GM12891 (cell line): ENCODE measurements around the gene TMCO4.

ENCODE experiments used
- DNase-seq: peaks from one replicate; pipeline ENCODE4 v3.0.0; 2011; ENCODE audit warnings: low spot score; ENCODE audit not compliant: insufficient read length
- FAIRE-seq: peaks from 2 replicates; lab custom pipeline; 2011; peaks lifted over from hg19 to GRCh38; lab: Jason Lieb, UNC
- PAX5 ChIP-seq: IDR thresholded peaks from 2 replicates; pipeline ENCODE4 v1.6.1; 2011; ENCODE audit warnings: low read length, moderate library complexity, mild to moderate bottlenecking; ENCODE audit not compliant: insufficient read depth, severe bottlenecking
- POLR2A ChIP-seq: IDR thresholded peaks from 2 replicates; pipeline ENCODE4 v1.6.1; 2011; ENCODE audit warnings: low read depth, low read length, control low read depth
- POLR2AphosphoS5 ChIP-seq: IDR thresholded peaks from 2 replicates; pipeline ENCODE4 v1.6.1; 2011; ENCODE audit warnings: low read depth, low read length, control low read depth
- POU2F2 ChIP-seq: IDR thresholded peaks from 2 replicates; pipeline ENCODE4 v1.6.1; 2011; ENCODE audit warnings: low read depth, mild to moderate bottlenecking, control low read depth, low read length, moderate library complexity
- SPI1 ChIP-seq: IDR thresholded peaks from 2 replicates; pipeline ENCODE4 v1.6.1; 2011; ENCODE audit warnings: low read depth, low read length, control low read depth
- TAF1 ChIP-seq: IDR thresholded peaks from 2 replicates; pipeline ENCODE4 v1.6.1; 2011; ENCODE audit warnings: low read depth, low read length, control low read depth

Gene TMCO4

DNA sequence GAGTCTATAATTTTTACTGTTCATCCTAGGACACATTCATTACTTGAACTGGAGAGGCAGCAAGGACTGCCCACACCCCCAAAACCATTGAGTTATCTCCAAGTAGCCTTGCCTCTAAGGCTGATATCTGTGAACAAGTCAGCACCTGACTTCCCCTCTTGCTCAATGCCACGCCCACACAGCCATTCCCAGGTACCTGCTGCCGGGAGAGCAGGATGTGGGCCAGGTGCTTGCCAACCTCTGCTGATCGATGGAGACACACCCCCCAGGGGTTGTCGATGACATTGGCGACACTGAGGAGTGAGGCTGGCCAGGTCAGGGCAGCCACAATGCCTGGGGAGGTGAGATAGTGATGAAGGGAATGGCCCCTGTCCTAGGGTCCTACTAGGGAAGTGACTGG lies 60.1 kb downstream of the TMCO4 start:
- no peak for FAIRE-seq
- DNase-seq, result no peak
- TF ChIP-seq POLR2AphosphoS5, result no peak
- no peak for TF ChIP-seq PAX5
- TF ChIP-seq SPI1, result no peak
- no peak for TF ChIP-seq POU2F2
- TF ChIP-seq TAF1, result no peak
- no peak for TF ChIP-seq POLR2A

DNA sequence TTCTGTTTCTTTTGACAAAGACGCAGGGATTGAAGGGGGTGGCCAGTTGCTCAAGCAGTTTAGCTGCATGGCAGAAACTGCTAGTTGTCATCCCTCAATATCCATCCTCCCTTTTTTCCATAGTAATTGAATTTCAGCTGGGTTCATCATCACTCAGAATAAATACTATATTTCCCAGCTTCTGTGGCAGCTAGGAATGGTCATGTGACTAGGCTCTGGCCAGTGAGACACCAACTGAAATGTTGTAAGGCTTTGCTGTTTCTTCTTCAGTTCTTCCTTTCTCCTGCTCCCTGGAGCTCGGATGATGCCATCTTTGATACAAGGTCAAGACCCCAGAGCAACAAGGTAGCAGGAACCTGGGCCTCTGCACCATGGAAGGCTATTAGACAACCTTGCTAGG lies 61.0 kb downstream of the TMCO4 start:
- TF ChIP-seq POLR2AphosphoS5 (no peak), POU2F2 (no peak), PAX5 (no peak), SPI1 (no peak), TAF1 (no peak), POLR2A (no peak)
- DNase-seq, result no peak
- no peak for FAIRE-seq

GRCh38 chr1:19738076-19738475 lies 61.6 kb downstream of the TMCO4 start:
- DNase-seq, result no peak
- no peak for TF ChIP-seq POU2F2
- TF ChIP-seq POLR2A, result no peak
- TF ChIP-seq POLR2AphosphoS5, result no peak
- no peak for TF ChIP-seq SPI1
- no peak for FAIRE-seq

DNA sequence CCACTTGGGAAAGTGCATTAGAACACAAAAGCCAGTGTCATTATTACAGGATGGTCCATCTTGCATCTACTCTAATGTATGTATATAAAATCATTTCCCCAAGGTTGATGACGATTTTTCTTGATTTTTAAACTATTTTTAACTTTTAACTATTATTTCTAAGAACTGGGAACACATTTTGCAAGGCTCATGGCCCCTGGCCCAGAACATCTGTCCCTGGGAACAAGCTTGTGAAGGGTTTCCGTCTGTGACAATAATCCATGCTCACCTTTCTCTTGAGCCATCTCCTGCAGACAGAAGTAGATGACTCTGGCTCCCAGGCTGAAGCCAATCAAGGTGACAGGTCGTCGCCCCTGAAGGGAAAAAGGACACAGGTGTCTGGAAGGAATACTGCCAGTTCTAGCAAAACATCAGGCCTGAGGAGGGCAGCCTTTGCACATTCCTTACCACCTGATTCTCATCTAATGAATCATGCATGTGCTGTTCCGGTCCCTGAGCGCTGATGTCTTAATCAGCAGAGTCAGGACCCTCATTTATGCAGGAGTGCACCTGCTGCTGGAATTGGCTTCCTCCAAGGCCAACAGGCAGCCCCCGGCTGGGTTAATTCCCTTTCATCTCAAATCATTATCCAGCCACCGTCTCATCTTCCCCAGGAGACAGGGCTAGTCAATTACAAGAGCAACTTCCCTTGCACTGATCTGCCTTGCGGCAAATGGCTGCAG lies 62.5 kb downstream of the TMCO4 start:
- FAIRE-seq (no peak), DNase-seq (no peak)
- TF ChIP-seq PAX5 (no peak), SPI1 (no peak), POLR2A (no peak), TAF1 (no peak)

- FAIRE-seq, result no peak
- DNase-seq, result no peak
- TF ChIP-seq SPI1 (no peak), TAF1 (no peak), PAX5 (no peak), POLR2AphosphoS5 (no peak), POLR2A (no peak), POU2F2 (no peak)
Observed at GRCh38 chr1:19735440-19736127, 64.1 kb downstream of the TMCO4 start.

DNA sequence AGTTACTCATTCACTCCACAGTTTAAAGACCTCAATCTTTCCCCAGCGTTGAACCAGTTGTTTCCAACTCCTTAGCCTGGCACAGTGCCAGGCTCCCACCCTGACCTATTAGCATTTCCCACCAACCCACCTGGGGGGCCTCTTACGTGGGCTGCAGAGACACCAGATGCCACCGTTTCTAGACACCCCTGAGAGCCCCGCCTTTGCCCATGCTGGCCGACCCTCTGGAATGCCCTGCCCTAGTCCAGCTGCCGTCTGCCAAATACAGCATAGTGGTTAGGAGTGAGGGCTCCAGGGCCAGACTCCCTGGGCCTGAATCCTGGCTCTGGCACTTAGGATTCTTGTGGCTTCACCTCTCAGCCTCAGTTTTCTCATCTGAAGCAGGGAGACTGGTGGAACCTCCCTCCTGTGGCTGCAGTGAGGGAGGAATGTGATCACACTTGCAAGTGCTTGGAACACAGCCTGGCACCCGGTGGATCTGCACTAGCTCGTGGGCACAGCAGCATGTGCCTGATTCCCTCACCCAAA lies 65.2 kb downstream of the TMCO4 start:
- TF ChIP-seq POU2F2, result no peak
- no peak for TF ChIP-seq PAX5
- FAIRE-seq (no peak), DNase-seq (no peak)

DNA sequence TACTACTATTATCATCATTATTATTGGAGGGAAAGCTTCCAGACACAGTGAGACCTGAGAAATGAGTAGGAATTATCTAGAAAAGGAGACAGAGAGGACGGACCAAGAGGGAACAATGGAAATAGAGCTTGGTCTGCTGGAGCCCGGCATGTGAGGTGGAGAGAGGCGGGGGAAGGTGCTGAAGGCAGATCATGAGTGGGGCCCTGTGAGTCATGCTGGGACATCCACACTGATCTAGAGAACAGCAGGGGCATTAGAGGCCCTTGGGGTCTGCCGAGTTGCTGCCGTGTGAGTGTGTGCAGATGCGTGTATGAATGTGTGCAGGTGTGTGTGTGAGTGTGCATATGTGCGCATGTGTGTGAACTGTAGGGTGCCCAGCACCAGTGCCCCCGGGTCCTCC lies 65.7 kb downstream of the TMCO4 start:
- DNase-seq, result no peak
- no peak for FAIRE-seq
- TF ChIP-seq POU2F2, result no peak
- TF ChIP-seq SPI1, result no peak
- no peak for TF ChIP-seq POLR2A
- TF ChIP-seq PAX5, result no peak
- no peak for TF ChIP-seq POLR2AphosphoS5
- TF ChIP-seq TAF1, result no peak

DNA sequence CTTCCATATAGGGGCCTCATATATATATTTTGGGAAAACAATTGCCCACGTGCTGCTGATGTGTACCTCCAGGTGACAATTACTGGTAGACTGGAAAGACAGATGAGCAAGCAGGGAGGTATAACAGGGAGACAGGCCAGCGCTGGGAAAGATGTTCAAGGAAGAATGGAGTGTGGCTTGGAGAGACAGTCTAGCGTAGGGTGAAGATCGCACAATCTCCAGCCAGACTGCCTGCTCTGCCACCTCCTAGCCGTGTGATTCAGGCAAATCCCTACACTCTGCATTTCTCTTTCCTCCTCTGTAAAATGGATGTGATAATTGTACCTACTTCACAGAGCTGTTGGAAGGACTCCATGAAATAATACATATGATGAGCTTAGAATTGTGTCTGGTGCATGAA lies 66.1 kb downstream of the TMCO4 start:
- TF ChIP-seq PAX5, result no peak
- TF ChIP-seq POLR2A, result no peak
- DNase-seq (no peak), FAIRE-seq (no peak)

DNA sequence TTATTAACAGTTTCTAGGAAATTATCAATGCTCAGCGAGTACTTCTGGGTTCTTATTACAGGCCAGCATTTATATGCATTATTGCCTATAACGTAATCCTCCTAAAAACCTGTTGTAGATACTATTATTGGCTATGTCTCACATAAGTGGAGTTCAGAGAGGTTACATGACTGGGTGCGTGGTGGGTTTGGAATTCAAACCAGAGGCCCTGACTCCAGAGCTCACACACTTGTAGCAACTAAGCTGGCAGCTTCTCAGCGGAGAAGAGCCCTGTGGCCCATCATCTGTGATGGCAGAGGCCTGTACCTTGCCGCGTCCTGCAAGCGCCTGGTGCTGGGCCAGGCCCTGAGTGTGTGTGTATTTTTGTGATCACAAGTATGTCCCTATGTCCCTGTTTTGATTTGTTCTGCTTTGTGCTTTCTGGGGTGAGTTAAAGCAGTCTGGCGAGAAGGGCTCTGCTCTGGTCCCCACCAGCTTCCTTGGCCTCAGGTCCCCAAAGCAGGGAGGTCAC lies 68.3 kb downstream of the TMCO4 start:
- DNase-seq, result no peak
- TF ChIP-seq POU2F2 (no peak), TAF1 (no peak), SPI1 (no peak), POLR2A (no peak), PAX5 (no peak), POLR2AphosphoS5 (no peak)
- FAIRE-seq, result no peak

GRCh38 chr1:19730793-19731192 lies 68.9 kb downstream of the TMCO4 start:
- FAIRE-seq (no peak), DNase-seq (no peak)
- TF ChIP-seq POLR2AphosphoS5 (no peak), POU2F2 (no peak), PAX5 (no peak), TAF1 (no peak), SPI1 (no peak), POLR2A (no peak)
